HepG2 (cell line): ENCODE measurements around the gene PAFAH1B2. TPM values are rescaled to one million over a fixed set of nuclear protein-coding genes. Genes with fewer than 3 reads are reported as not detected.

Source experiments
- ASH2L ChIP-seq: fragments of 300-600, 200-600 bp; sonication (generic); IDR thresholded peaks from 2 replicates; pipeline ENCODE4 v1.7.0; 2017; ENCODE audit warnings: low read depth, mild to moderate bottlenecking, moderate library complexity, mixed read lengths, low read length; ENCODE audit not compliant: insufficient read length
- ATM ChIP-seq: fragments of 450-650 bp; IDR thresholded peaks from 2 replicates; pipeline ENCODE4 v1.7.1; 2017; ENCODE audit warnings: mild to moderate bottlenecking, borderline replicate concordance
- HOXA3 ChIP-seq: sonication (generic); formaldehyde crosslinking; IDR thresholded peaks from 2 replicates; pipeline ENCODE4 v1.5.0; 2020; ENCODE audit warnings: missing genetic modification reagents
- KLF6 ChIP-seq: IDR thresholded peaks from 2 replicates; pipeline ENCODE4 v1.8.0; 2016; ENCODE audit warnings: missing biosample characterization, missing genetic modification reagents
- NBN ChIP-seq: fragments of 450-650 bp; conservative IDR thresholded peaks from 2 replicates; pipeline ENCODE4 v1.6.1; 2017
- PBX3 ChIP-seq: sonication (generic); formaldehyde crosslinking; IDR thresholded peaks from 2 replicates; pipeline ENCODE4 v1.8.1; 2023; ENCODE audit warnings: missing genetic modification reagents, inconsistent platforms, borderline replicate concordance
- RAD21 ChIP-seq: fragments of 450-650 bp; formaldehyde crosslinking; IDR thresholded peaks from 2 replicates; pipeline ENCODE4 v1.5.0; 2020; ENCODE audit warnings: mild to moderate bottlenecking
- RCOR2 ChIP-seq: IDR thresholded peaks from 2 replicates; pipeline ENCODE4 v1.6.1; 2016; ENCODE audit warnings: missing biosample characterization, missing genetic modification reagents
- TAF1 ChIP-seq: sonication (generic); formaldehyde crosslinking; IDR thresholded peaks from 2 replicates; pipeline ENCODE4 v1.4.0; 2020; ENCODE audit warnings: missing genetic modification reagents
- THAP8 ChIP-seq: sonication (generic); formaldehyde crosslinking; IDR thresholded peaks from 2 replicates; pipeline ENCODE4 v1.5.1; 2020; ENCODE audit warnings: missing genetic modification reagents, mild to moderate bottlenecking, borderline replicate concordance
- ZNF136 ChIP-seq: sonication (generic); formaldehyde crosslinking; IDR thresholded peaks from 2 replicates; pipeline ENCODE4 v1.8.1; 2022; ENCODE audit warnings: low read depth, mild to moderate bottlenecking, moderate library complexity, missing genetic modification reagents
- ZNF280B ChIP-seq: sonication (generic); formaldehyde crosslinking; IDR thresholded peaks from 2 replicates; pipeline ENCODE4 v1.5.0; 2020; ENCODE audit warnings: missing genetic modification reagents, mild to moderate bottlenecking, borderline replicate concordance
- ZNF792 ChIP-seq: IDR thresholded peaks from 2 replicates; pipeline ENCODE4 v1.6.1; 2016
- ZNF883 ChIP-seq: sonication (generic); formaldehyde crosslinking; IDR thresholded peaks from 2 replicates; pipeline ENCODE4 v1.5.1; 2020; ENCODE audit warnings: mild to moderate bottlenecking, missing genetic modification reagents; ENCODE audit errors: not compliant biosample characterization
- polyA plus RNA-seq, 8 experiments: library from polyadenylated mRNA; depleted of rRNA in 3 of 8; stranded (reverse) in 7 of 8; unstranded in 1 of 8; fragments of >200 nt; fragmentation: Illumina TruSeq in 4 of 8; extraction: Trizol in 4 of 8; gene quantifications; 2 replicates each; pipeline versions ENCODE4 v1.2.1 to v1.2.3, GENCODE V29; 2011 to 2016; ENCODE audit warnings: low read depth in 4 of 8, missing spikeins in 1 of 8, mixed read lengths in 1 of 8; ENCODE audit not compliant: insufficient read depth in 1 of 8
- total RNA-seq, 5 experiments: library from RNA; depleted of rRNA; stranded (reverse); fragments of >200 nt; fragmentation: Illumina TruSeq; extraction: Trizol; gene quantifications; 2 replicates each; pipeline ENCODE4 v1.2.3, GENCODE V29; 2016; ENCODE audit warnings: low read depth in 1 of 5
- TF ChIP-seq, protein P1 (sequence below): sonication (generic); formaldehyde crosslinking; IDR thresholded peaks from 2 replicates; pipeline ENCODE4 v1.4.0; 2020; ENCODE audit warnings: mild to moderate bottlenecking, missing genetic modification reagents
- TF ChIP-seq, protein P2 (sequence below): sonication (generic); formaldehyde crosslinking; IDR thresholded peaks from 2 replicates; pipeline ENCODE4 v1.4.0; 2020; ENCODE audit warnings: mild to moderate bottlenecking, missing genetic modification reagents

PAFAH1B2 gene
- total and polyA plus RNA-seq, 2 of the 13 experiments (the other 11 are each of a cell fraction or from before 2014, with no cell fraction given), result 28.8 to 104 TPM

GRCh38 chr11:117098269-117099232 is 45.5 kb upstream of the PAFAH1B2 start, which contains the start of gene SIK3 (continued):
- TF ChIP-seq THAP8 (CRISPR knock-in tag) (peak; percentile 88; the same call in 1 of the 2 replicates), ZNF883 (CRISPR knock-in tag) (no peak), ATM (no peak), ZNF792 (CRISPR knock-in tag) (no peak), TAF1 (peak; percentile 36; the same call in 1 of the 2 replicates), RCOR2 (CRISPR knock-in tag) (no peak), KLF6 (CRISPR knock-in tag) (no peak), NBN (no peak), ZNF280B (CRISPR knock-in tag) (no peak), RAD21 (CRISPR knock-in tag) (peak; percentile 68; the same call in 1 of the 2 replicates), HOXA3 (CRISPR knock-in tag) (peak; percentile 65; the same call in 1 of the 2 replicates), ASH2L (peak; percentile 61), ZNF136 (CRISPR knock-in tag) (0 out of 2 replicates have a peak, but pooled peaks have one; percentile 21), PBX3 (CRISPR knock-in tag) (no peak)
- TF ChIP-seq, protein P1, sequence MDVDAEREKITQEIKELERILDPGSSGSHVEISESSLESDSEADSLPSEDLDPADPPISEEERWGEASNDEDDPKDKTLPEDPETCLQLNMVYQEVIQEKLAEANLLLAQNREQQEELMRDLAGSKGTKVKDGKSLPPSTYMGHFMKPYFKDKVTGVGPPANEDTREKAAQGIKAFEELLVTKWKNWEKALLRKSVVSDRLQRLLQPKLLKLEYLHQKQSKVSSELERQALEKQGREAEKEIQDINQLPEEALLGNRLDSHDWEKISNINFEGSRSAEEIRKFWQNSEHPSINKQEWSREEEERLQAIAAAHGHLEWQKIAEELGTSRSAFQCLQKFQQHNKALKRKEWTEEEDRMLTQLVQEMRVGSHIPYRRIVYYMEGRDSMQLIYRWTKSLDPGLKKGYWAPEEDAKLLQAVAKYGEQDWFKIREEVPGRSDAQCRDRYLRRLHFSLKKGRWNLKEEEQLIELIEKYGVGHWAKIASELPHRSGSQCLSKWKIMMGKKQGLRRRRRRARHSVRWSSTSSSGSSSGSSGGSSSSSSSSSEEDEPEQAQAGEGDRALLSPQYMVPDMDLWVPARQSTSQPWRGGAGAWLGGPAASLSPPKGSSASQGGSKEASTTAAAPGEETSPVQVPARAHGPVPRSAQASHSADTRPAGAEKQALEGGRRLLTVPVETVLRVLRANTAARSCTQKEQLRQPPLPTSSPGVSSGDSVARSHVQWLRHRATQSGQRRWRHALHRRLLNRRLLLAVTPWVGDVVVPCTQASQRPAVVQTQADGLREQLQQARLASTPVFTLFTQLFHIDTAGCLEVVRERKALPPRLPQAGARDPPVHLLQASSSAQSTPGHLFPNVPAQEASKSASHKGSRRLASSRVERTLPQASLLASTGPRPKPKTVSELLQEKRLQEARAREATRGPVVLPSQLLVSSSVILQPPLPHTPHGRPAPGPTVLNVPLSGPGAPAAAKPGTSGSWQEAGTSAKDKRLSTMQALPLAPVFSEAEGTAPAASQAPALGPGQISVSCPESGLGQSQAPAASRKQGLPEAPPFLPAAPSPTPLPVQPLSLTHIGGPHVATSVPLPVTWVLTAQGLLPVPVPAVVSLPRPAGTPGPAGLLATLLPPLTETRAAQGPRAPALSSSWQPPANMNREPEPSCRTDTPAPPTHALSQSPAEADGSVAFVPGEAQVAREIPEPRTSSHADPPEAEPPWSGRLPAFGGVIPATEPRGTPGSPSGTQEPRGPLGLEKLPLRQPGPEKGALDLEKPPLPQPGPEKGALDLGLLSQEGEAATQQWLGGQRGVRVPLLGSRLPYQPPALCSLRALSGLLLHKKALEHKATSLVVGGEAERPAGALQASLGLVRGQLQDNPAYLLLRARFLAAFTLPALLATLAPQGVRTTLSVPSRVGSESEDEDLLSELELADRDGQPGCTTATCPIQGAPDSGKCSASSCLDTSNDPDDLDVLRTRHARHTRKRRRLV (CRISPR knock-in tag), result no peak
- TF ChIP-seq, protein P2, sequence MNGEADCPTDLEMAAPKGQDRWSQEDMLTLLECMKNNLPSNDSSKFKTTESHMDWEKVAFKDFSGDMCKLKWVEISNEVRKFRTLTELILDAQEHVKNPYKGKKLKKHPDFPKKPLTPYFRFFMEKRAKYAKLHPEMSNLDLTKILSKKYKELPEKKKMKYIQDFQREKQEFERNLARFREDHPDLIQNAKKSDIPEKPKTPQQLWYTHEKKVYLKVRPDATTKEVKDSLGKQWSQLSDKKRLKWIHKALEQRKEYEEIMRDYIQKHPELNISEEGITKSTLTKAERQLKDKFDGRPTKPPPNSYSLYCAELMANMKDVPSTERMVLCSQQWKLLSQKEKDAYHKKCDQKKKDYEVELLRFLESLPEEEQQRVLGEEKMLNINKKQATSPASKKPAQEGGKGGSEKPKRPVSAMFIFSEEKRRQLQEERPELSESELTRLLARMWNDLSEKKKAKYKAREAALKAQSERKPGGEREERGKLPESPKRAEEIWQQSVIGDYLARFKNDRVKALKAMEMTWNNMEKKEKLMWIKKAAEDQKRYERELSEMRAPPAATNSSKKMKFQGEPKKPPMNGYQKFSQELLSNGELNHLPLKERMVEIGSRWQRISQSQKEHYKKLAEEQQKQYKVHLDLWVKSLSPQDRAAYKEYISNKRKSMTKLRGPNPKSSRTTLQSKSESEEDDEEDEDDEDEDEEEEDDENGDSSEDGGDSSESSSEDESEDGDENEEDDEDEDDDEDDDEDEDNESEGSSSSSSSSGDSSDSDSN (CRISPR knock-in tag), result no peak
